Mucosa of stomach (tissue), 1 donor: Measurements from ENCODE around the gene MEF2C.
A peak's percentile ranks its signal among the peaks of the same experiment; 100 is the strongest.

ENCODE experiments used
- H3K27me3 ChIP-seq: one replicate; pipeline ENCODE4 v1.7.0; 2013; ENCODE audit warnings: mild to moderate bottlenecking, low read length; ENCODE audit not compliant: control insufficient read depth, insufficient read depth
- H3K36me3 ChIP-seq: one replicate; pipeline ENCODE4 v1.7.0; 2013; ENCODE audit warnings: low read length; ENCODE audit not compliant: control insufficient read depth, insufficient read depth
- H3K4me1 ChIP-seq: one replicate; pipeline ENCODE4 v1.7.0; 2013; ENCODE audit warnings: mild to moderate bottlenecking, low read length; ENCODE audit not compliant: control insufficient read depth, insufficient read depth
- H3K4me3 ChIP-seq: one replicate; pipeline ENCODE4 v1.7.0; 2013; ENCODE audit warnings: low read length
- H3K9ac ChIP-seq: one replicate; pipeline ENCODE4 v1.7.0; 2013; ENCODE audit warnings: mild to moderate bottlenecking, low read length, moderate library complexity
- H3K9me3 ChIP-seq: one replicate; pipeline ENCODE4 v1.7.0; 2013; ENCODE audit warnings: mild to moderate bottlenecking, low read length, moderate library complexity; ENCODE audit not compliant: control insufficient read depth
- donor health status: Pancreatic carcinoma.

The MEF2C gene

DNA sequence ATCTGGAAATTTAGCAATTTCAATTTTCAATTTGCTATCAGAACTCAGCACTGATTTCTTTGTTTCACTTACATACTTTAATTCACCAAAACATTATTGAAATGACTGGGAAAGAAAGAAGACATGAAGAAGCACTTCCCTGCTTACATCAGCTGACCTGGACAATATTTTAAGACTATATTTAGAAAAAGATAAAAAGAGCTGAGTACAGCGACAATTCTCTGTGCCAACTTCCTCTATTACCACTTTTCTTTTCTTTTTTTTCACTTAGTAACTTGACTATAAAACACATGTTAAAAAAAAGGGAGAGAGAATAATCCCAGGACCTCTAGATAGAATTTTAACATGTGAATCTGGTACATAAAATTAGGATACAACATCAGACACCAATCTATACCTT, 35.6 kb downstream of the MEF2C start:
- no peaks in the 10 kb centered on the region for H3K27me3 ChIP-seq
- no peaks in the 10 kb centered on the region for H3K4me1 ChIP-seq
- no peaks in the 10 kb centered on the region for H3K9me3 ChIP-seq
- no peak overlapping the region for H3K4me3 ChIP-seq
- H3K36me3 ChIP-seq, result no peaks in the 10 kb centered on the region
- no peak overlapping the region for H3K9ac ChIP-seq

DNA sequence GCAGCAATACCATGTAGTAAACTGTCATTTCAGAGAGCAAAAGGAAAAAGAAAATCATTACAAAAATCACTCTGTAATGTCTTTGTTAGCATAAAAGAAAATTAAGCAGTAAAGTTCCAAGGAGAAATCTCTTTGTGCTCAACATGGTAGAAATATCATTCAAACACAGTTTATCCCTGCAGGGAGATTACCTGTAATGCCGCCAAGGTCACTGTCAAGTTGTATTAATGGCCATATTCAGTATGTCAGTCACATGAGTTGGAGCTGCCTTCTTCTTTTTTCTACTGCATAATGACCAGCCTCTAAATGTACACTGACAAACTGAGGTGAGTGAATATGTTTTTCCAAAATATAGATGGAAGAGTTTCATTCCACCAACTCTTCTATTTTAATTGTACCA, 36.5 kb downstream of the MEF2C start:
- H3K4me3 ChIP-seq, result no peak overlapping the region

DNA sequence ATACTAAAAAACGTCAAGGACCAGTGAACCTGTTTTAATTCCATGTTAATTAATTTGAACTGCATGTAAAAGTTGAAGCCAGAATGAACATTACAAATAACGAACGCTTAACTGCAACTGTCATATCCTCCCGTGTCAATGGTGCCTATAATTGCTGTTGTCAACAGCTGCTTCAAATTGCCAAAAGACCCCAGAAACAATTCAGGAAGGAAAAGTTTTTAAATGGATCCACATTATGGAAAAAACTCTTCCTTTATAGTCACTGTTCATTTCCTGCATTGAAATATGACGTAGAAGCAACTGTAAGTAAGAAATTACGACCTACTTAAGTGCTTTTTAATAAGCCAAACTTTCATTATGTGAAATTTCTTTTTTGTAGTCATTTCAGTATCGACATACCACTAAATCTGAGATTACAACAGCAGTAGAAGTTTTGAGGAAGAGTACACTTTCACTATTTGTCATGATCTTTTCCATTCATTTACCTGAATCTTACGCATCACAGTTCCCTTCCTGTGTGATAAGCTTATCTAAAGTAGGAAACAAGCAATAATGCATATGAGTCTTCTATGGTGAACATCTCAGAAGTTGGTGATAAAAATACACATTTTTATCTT, 37.8 kb downstream of the MEF2C start:
- no peak overlapping the region for H3K4me3 ChIP-seq
- no peaks in the 10 kb centered on the region for H3K9me3 ChIP-seq
- H3K9ac ChIP-seq, result no peak overlapping the region
- H3K27me3 ChIP-seq, result no peaks in the 10 kb centered on the region
- H3K4me1 ChIP-seq, result no peaks in the 10 kb centered on the region
- no peaks in the 10 kb centered on the region for H3K36me3 ChIP-seq

More for the DNA sequence above, 36.5 kb downstream of the MEF2C start:
- Histone ChIP-seq H3K4me1 (no peaks in the 10 kb centered on the region), H3K36me3 (no peaks in the 10 kb centered on the region), H3K9me3 (no peaks in the 10 kb centered on the region), H3K9ac (no peak overlapping the region), H3K27me3 (no peaks in the 10 kb centered on the region)

DNA sequence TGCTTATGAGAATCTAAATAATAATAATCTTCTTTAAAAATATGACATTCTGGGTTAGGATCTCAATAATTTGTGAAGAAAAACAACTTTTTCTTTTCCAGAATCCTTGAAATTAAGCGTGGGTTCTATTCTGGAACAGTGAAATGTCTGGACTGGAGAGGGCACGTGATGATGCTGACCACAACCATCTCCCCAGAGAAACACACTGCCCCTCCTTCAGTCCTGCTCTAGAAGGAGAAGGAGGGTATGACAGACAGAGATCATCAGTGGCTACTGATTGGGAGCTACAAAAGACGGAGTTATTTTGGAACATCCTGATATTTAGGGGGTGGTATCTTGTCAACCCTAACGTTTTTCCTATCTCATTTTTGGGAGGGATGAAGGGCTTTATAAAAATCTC, 40.2 kb downstream of the MEF2C start:
- H3K36me3 ChIP-seq, result no peaks in the 10 kb centered on the region
- H3K4me1 ChIP-seq, result no peaks in the 10 kb centered on the region
- H3K27me3 ChIP-seq, result no peaks in the 10 kb centered on the region
- H3K9me3 ChIP-seq, result no peaks in the 10 kb centered on the region
- H3K4me3 ChIP-seq, result no peak overlapping the region
- no peak overlapping the region for H3K9ac ChIP-seq

DNA sequence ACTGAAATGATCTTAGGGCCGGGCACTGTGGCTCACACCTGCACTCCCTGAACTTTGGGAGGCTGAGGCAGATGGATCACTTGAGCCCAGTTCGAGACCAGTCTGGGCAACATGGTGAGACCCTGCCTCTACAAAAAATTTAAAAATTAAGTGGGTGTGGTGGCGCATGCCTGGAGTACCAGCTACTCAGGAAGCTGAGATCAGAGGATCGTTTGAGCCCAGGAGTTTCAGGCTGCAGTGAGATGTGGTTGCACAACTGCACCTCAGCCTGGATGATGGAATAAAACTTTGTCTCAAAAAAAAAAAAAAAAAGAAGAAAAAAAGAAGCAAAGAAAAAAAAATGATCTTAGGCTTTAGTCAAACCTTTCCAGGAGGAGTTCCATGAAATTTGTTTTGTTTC, 41.8 kb downstream of the MEF2C start:
- H3K4me1 ChIP-seq, result no peaks in the 10 kb centered on the region
- no peak overlapping the region for H3K4me3 ChIP-seq
- H3K27me3 ChIP-seq, result no peaks in the 10 kb centered on the region
- H3K9ac ChIP-seq, result no peak overlapping the region
- H3K9me3 ChIP-seq, result no peaks in the 10 kb centered on the region
- H3K36me3 ChIP-seq, result no peaks in the 10 kb centered on the region

DNA sequence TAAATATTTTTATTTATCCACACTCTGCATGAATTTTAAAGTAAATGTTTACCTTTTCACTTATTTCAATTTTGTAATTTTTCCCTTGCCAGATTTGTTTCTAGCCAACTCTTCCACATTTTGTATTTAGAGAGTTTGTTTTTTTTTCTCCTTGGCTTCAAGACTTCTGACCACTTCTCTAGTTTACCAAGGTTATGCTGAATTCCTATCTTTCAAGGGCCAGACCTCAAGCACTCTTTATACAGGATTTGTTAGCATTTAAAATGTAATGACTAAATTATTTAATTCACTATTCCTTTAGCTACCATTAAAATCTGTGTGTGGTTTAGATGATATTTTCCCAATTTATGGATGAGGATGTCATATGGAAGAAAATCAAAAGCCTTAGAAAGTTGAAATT, 42.5 kb downstream of the MEF2C start:
- Histone ChIP-seq H3K9me3 (no peaks in the 10 kb centered on the region), H3K27me3 (no peaks in the 10 kb centered on the region), H3K4me3 (no peak overlapping the region), H3K4me1 (no peaks in the 10 kb centered on the region), H3K36me3 (no peaks in the 10 kb centered on the region), H3K9ac (no peak overlapping the region)

DNA sequence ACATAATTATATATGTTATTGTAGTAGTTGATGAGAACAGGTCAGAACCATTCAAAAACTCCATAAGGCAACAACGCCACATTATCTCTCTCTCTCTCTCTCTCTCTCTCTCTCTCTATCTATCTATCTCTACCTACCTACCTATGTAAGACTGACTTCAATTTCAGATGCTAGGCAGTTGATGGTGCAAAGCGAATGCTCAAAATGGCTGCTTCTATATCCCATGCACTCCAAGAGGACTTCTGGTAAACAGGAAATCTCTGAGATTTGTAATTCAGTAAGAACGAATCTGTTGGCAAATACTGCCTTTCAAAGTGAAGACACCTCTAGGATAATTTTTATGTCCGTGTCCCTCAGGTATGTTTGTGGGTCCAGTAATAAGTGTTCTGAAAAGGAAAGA, 43.7 kb downstream of the MEF2C start:
- no peaks in the 10 kb centered on the region for H3K9me3 ChIP-seq
- no peak overlapping the region for H3K9ac ChIP-seq
- H3K4me1 ChIP-seq, result no peaks in the 10 kb centered on the region
- H3K4me3 ChIP-seq, result no peak overlapping the region
- no peaks in the 10 kb centered on the region for H3K36me3 ChIP-seq
- no peaks in the 10 kb centered on the region for H3K27me3 ChIP-seq

- no peak overlapping the region for H3K4me3 ChIP-seq
- no peaks in the 10 kb centered on the region for H3K4me1 ChIP-seq
- H3K36me3 ChIP-seq, result no peaks in the 10 kb centered on the region
Measured at GRCh38 chr5:88838500-88838899, 44.5 kb downstream of the MEF2C start.

DNA sequence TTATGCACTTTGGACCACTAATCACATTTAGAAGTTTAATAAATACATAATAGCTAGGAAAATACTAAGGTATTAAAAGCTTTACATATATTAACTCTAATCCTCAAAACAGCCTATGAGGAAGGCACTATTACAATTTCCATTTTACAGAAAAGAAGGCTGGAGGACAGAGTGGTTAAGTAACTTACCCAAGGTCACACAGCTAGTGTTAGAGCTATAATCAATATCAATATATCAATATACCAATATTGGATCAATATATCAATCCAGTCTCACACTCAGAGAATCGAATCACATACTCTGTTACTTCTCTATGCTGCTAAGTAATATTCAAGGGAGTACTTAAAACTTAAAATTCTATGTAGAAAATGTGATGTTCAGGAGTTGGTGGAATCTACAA, 45.2 kb downstream of the MEF2C start:
- Histone ChIP-seq H3K9me3 (no peaks in the 10 kb centered on the region), H3K4me1 (no peaks in the 10 kb centered on the region), H3K27me3 (no peaks in the 10 kb centered on the region)

More at GRCh38 chr5:88838500-88838899, 44.5 kb downstream of the MEF2C start:
- Histone ChIP-seq H3K27me3 (no peaks in the 10 kb centered on the region), H3K9ac (no peak overlapping the region), H3K9me3 (no peaks in the 10 kb centered on the region)

DNA sequence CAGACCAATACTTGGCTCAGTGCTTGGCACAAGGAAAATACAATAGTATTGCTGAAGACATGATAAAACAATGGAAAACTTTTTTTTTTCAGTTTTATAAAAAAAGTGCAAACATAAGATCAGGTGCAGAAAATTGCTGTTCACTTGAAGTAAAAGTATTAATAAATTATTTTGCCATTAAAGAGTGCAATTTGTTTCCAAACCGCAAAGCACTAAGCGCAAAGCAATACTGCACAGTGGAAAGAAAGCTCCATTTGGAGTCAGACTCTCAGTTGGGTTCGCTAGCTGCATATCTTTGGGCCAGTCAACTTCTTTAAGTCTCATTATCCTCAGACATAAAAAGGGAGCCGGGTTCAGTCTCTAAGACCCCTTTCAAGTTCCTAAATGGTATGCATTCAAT, 45.8 kb downstream of the MEF2C start:
- Histone ChIP-seq H3K4me3 (no peak overlapping the region), H3K36me3 (no peaks in the 10 kb centered on the region), H3K9ac (no peak overlapping the region), H3K4me1 (no peaks in the 10 kb centered on the region), H3K9me3 (no peaks in the 10 kb centered on the region), H3K27me3 (no peaks in the 10 kb centered on the region)

More for the DNA sequence above, 45.2 kb downstream of the MEF2C start:
- H3K9ac ChIP-seq, result no peak overlapping the region
- H3K36me3 ChIP-seq, result no peaks in the 10 kb centered on the region
- H3K4me3 ChIP-seq, result no peak overlapping the region

DNA sequence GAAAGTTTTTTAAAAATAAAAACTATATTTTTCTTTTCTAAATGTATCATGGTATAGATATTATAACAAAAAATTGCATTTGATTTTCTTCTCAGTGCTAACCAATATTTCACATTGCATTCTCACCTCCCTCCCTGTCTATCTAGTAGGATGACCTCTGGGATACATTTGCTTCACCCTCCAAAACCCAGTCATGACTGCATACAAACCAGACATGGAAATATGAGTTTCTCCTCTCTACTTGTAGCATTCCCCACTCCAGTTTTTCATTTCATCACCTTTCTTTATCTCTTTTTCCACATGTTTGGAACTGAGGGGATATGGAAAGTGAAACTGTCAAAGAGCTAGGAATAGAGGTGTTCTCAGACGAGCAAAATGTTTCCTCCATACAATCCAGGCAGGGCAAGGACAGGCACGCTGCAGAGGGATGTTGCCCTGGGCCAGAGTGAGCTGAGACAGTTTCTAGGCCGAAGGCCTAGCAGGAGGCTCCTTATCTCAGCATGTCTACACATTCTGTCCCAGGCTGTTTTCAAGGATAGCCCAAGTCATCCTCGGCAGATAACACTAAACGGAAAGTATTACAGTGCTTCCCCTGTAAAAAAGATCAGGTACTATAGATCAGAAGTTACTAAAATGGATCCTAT, 46.7 kb downstream of the MEF2C start:
- Histone ChIP-seq H3K4me1 (no peaks in the 10 kb centered on the region), H3K9me3 (no peaks in the 10 kb centered on the region), H3K27me3 (no peaks in the 10 kb centered on the region), H3K9ac (peak overlapping the region; percentile 20), H3K36me3 (no peaks in the 10 kb centered on the region), H3K4me3 (no peak overlapping the region)

- H3K36me3 ChIP-seq, result no peaks in the 10 kb centered on the region
- no peaks in the 10 kb centered on the region for H3K4me1 ChIP-seq
- no peaks in the 10 kb centered on the region for H3K9me3 ChIP-seq
- no peak overlapping the region for H3K4me3 ChIP-seq
- H3K9ac ChIP-seq, result no peak overlapping the region
- H3K27me3 ChIP-seq, result no peaks in the 10 kb centered on the region
Measured at GRCh38 chr5:88834499-88834898, 48.5 kb downstream of the MEF2C start.

DNA sequence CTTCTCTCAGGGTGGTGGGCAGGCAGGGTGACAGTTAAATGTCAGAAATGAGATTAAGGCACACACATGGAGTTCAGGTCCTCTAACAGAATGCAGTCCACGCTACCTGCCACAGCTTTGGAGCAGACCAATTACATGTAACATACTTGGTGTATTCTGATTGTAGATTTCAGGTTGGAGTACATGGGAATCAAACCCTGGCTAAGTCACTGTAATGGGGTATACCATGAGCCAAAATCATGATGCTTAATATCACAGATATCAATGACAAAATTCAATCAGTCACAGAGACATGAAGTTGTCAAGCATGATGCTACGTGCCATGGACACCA, 48.9 kb downstream of the MEF2C start:
- no peaks in the 10 kb centered on the region for H3K36me3 ChIP-seq
- no peaks in the 10 kb centered on the region for H3K9me3 ChIP-seq
- no peak overlapping the region for H3K9ac ChIP-seq
- H3K27me3 ChIP-seq, result no peaks in the 10 kb centered on the region
- no peaks in the 10 kb centered on the region for H3K4me1 ChIP-seq
- H3K4me3 ChIP-seq, result no peak overlapping the region
